GM10248 (cell line): Measurements from ENCODE around the gene FAM170B.

Experiments used
- CTCF ChIA-PET: fragments of 300-600 bp; sonication (Branson Sonifier 250); formaldehyde crosslinking; extraction: SDS; loops from one replicate; lab custom pipeline; 2021; ENCODE audit warnings: antibody characterized with exemption; lab: Yijun Ruan, JAX
- POLR2A ChIA-PET: fragments of 350-650 bp; sonication (Branson Sonifier 250); formaldehyde crosslinking; extraction: SDS; loops from one replicate; lab custom pipeline; 2020; ENCODE audit warnings: antibody characterized with exemption; lab: Yijun Ruan, JAX
- DNase-seq: peaks from one replicate; pipeline ENCODE4 v3.0.0; 2012; ENCODE audit errors: extremely low spot score
- CTCF ChIP-seq: IDR thresholded peaks from 2 replicates; pipeline ENCODE4 v1.5.1; 2012; ENCODE audit warnings: mild to moderate bottlenecking, low read depth; ENCODE audit errors: extremely low read depth, missing control alignments, control extremely low read depth

The FAM170B gene

GRCh38 chr10:49119746-49120145, 14.1 kb downstream of the FAM170B start:
- DNase-seq: no peak
- CTCF ChIA-PET: no interaction called here
- POLR2A ChIA-PET: no interaction called here
- no peak for TF ChIP-seq CTCF

- ChIA-PET POLR2A (no interaction called here), CTCF (interaction anchor here (1.2 kb wide), 1 partner anchor 23 kb away, joined by 3 read pairs; no protein-coding TSS in a partner anchor)
- no peak for DNase-seq
- no peak for TF ChIP-seq CTCF
Measured at GRCh38 chr10:49118430-49119074, 15.3 kb downstream of the FAM170B start.

GRCh38 chr10:49117376-49118070, 16.3 kb downstream of the FAM170B start:
- CTCF ChIA-PET: interaction anchor here (0.9 to 1.2 kb wide), 2 partner anchors 24 to 155 kb away, joined by 3 read pairs; no protein-coding TSS in a partner anchor

GRCh38 chr10:49116509-49117375, 17.1 kb downstream of the FAM170B start:
- no peak for TF ChIP-seq CTCF
- no peak for DNase-seq
- ChIA-PET CTCF (interaction anchor here (0.9 kb wide), 1 partner anchor 156 kb away, joined by 3 read pairs; no protein-coding TSS in a partner anchor), POLR2A (no interaction called here)

More at GRCh38 chr10:49117376-49118070, 16.3 kb downstream of the FAM170B start:
- no peak for TF ChIP-seq CTCF
- no peak for DNase-seq
- POLR2A ChIA-PET: no interaction called here

GRCh38 chr10:49115796-49116508, 17.9 kb downstream of the FAM170B start:
- DNase-seq: no peak
- CTCF ChIA-PET: no interaction called here
- TF ChIP-seq CTCF: no peak
- POLR2A ChIA-PET: no interaction called here
